HUES6 (cell line): ENCODE data around the gene OR6P1.

Source experiments
- H3K27ac ChIP-seq: 2 replicates; pipeline ENCODE4 v1.7.0; 2013; ENCODE audit warnings: low read depth, mild to moderate bottlenecking, low read length, inconsistent platforms
- H3K27me3 ChIP-seq: 2 replicates; pipeline ENCODE4 v1.6.1; 2013; ENCODE audit warnings: low read length; ENCODE audit not compliant: control insufficient read depth, insufficient read depth
- H3K36me3 ChIP-seq: 2 replicates; pipeline ENCODE4 v1.6.1; 2013; ENCODE audit warnings: low read length; ENCODE audit not compliant: control insufficient read depth, insufficient read depth
- H3K4me1 ChIP-seq: 2 replicates; pipeline ENCODE4 v1.6.1; 2013; ENCODE audit warnings: low read length; ENCODE audit not compliant: control insufficient read depth, insufficient read depth
- H3K4me3 ChIP-seq: 2 replicates; pipeline ENCODE4 v1.5.1; 2013; ENCODE audit warnings: low read depth, low read length
- H3K9ac ChIP-seq: one replicate; pipeline ENCODE4 v1.6.1; 2013; ENCODE audit warnings: mild to moderate bottlenecking, low read length
- H3K9me3 ChIP-seq: 2 replicates; pipeline ENCODE4 v1.6.1; 2013; ENCODE audit warnings: low read depth, low read length; ENCODE audit not compliant: control insufficient read depth, insufficient read depth

The OR6P1 gene

GRCh38 chr1:158516966-158517365 lies 53.4 kb downstream of the OR6P1 start:
- Histone ChIP-seq H3K4me1 (no peaks in the 10 kb centered on the region), H3K36me3 (no peaks in the 10 kb centered on the region), H3K4me3 (no peak overlapping the region), H3K9ac (no peak overlapping the region), H3K9me3 (no peaks in the 10 kb centered on the region), H3K27ac (no peak overlapping the region), H3K27me3 (no peaks in the 10 kb centered on the region)
